Fibroblast of peridontal ligament (primary cell): ENCODE measurements around the gene RASEF.
A peak's percentile ranks its signal among the peaks of the same experiment; 100 is the strongest.

Experiments
- DNase-seq: peaks from one replicate; pipeline ENCODE4 v3.0.0-alpha.2; 2010; ENCODE audit errors: extremely low read depth

The RASEF gene

DNA sequence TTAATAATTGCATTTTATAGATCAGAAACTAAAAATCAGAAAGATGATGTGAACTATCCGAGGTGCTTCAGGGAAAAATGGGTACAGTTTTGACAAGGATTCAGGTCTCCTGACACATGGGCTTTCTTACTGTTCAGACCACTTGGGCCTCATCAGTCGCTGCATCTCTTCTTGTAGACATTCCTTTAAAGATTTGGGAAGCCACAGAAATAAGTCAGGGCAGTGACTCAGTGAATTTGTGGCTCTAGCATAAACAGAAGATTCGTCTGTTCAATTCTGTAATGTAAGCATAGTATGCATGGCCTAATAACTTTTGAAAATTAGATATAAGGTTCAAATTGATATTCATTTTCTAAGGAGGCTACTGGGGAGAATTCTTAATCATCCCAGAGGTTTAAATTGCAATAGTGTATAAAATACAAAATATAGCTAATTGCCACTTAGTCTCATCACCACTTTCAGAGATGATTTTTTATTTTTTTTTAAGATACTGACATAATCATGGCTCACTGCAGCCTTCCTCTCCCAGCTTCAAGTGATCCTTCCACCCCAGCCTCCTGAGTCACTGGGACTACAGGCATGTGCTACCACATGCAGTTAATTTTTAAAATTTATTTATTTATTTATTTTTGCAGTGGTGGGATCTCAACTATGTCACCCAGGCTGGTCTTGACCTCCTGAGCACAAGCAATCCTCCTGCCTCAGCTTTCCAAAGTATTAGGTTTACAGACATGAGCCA is 48.9 kb downstream of the RASEF start:
- peak; percentile 86 for DNase-seq

DNA sequence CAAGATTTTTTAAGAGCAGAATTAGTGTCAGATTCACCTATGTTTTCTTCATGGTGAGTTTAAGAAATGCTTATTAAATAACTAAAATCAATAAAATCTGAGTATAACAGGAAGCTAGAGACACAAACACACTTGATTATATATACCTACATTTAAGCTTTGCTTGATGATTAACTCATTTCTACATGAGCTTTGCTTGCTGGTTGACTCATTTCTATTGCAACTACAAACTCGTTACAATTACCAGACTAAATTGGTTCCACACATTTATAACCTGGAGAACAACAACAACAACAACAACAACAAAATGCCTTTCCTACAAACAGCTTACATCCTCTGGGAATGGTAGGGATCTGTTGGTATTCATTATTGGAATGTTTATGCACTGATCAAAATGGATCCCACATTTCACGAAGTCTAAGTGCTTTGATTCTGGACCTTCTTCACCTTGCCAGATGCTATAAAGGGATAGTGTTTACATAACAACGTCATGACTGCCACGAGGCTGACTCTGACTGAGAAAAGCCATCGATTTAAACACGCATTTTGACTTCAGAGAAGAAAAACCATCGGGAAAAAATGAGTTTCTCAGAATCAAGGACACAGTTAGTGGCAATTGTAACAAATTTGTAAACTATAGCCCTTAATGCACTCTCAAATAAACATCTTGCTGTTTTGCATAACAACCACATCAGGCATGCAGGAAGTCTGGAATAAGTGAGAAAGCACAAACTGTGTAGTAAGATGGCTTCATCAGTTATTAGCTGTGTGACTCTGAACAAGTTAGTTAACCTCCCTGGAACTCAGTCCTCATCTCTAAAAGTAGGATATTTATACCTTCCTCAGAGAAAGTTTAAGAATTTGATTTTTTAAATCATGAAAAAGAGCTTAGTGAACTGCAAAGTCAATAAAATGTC is 49.8 kb downstream of the RASEF start:
- peak; percentile 68 for DNase-seq

DNA sequence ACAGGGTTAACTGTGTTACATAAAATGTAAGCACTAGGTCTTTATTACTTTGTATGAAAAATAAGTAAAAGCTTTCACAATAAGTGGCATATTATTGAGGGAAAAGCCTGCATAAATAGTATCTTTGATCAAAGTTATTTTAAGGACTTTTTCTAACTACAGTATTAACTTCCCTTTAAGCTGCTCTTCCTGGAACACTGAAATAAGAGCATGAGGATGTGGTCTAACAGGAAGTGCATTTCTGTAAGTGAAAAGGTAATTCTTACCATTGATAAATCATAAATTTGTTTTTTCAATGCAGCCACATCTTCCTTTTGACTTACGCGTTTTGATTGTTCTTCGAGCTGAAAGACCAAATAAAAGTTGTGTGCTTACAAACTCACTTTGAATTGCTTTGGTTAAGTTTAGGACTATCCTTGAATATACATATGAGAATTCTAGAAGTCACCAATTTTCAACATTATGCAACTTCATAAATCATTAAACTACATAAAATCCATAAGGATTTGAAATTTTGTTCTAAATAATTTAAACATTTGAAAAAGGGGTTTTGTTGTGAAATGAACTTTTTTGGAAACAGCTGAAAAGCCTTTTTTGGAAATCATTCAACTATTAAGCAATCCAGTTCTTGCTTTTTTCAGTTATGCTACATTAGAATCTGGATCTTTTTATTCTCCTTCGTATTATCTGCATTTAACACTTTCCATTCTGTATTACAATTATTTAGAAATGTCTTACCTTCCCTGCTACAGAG is 50.6 kb downstream of the RASEF start:
- DNase-seq: no peak

DNA sequence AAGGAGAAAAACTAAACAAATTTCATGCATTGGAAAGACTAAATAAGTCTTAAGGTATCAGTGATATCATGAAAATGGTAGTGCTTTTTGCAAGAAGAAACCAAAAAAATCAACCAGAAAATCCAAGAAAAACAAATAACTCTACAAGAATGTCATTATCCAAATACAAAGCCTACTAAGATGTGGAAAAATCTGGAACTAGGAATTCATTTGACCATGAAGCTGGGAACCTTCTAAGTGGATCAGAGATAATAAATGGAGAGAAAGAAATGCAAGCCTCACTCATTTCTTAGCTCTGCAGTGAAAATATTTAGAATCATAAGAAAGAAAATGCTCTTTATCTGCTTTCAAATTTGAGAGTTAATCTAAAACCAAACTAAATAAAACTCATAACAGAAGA is 51.3 kb downstream of the RASEF start:
- DNase-seq: peak; percentile 89

GRCh38 chr9:83007521-83008300 is 55.2 kb downstream of the RASEF start:
- DNase-seq: peak; percentile 82

GRCh38 chr9:83006378-83006777 is 56.6 kb downstream of the RASEF start:
- no peak for DNase-seq

GRCh38 chr9:83005963-83006362 is 57.0 kb downstream of the RASEF start:
- DNase-seq: no peak

DNA sequence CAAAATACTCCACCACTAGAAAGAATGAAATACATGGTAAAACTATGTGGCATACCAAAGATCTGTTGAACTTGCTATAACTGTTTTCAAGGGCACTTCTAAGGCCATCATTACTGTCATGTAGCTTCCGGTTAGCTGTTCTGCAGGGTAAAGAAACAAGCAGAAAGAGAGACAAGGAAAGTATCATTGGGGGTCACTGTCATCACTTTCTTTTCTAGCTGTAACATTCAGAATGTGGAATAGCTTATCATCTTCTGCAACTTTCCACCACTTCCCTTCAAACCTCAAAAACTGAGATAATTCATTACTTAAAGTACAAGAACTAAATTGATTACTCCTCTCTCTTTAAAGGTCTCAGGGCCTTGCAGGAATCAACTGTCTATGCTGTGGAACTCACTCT is 57.6 kb downstream of the RASEF start:
- no peak for DNase-seq

GRCh38 chr9:83002329-83002728 is 60.6 kb downstream of the RASEF start:
- no peak for DNase-seq

DNA sequence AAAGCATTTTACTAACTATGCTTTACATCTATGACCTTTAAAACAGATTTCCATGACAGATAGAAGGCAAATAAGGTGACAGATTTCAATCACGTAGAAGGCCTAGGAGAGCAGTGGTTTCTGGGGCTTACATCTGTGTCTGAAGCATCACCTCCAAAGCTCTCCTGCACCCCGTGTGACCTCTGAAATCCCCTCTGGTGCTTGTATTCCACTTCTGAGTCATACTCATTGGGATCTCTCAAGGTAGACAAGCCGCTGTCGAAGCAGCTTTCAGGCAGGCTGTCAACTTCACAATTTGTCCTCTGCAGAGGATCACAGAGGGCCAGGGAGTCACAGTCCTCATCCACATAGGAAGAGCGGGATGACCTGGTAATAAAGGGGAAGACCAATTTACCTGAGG is 62.2 kb downstream of the RASEF start:
- DNase-seq: no peak

DNA sequence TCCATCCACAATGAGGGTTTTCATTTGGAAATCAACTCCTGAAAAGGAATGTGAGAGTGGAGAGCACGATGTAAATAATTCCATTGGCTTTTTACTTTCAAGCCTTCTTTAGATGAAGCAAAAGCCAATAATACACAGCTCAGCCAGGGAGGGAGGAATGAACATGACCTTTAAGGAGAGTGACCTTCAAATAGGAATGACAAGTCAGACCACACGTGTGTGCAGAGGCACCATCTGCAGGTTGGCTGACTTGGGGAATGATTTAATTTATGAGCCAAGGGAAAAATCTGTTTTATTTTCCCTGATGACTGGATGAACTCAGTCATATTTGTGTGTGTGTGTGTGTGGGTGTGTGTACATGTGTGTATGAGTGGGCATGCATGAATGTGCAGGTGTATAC is 64.5 kb downstream of the RASEF start:
- DNase-seq: no peak

DNA sequence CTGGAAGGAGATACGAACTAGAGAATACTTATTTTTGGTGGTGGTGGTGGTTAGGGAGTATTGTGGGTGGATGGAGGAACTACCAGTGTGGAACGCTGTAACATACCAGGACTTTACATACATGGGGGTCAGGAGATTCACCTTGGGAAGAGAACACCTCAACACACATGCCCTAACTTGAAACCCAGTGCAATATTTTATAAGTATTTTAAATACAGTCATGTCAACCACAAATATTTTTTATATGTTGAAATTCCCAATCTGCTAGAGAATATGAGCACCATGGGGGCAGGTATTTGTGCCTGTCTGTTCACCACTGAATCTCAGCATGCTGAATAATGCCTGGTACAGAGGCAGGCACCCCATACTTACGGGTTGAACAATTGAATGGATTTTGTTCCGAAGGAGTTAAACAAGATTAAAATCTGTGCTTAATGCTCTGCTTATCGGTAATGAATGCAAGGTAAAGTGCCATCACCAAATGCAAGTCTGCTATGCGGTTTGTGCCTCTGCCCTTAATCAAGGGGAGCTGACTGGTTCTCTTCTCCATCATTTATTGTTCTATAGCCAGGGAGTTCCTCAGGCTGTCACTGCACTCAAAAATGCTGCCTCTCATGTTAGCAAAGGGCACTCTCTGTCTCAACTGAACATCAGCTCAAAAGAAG is 65.3 kb downstream of the RASEF start:
- DNase-seq: peak; percentile 3

- DNase-seq: peak; percentile 88
Measured at GRCh38 chr9:82996941-82997340, 66.0 kb downstream of the RASEF start.

DNA sequence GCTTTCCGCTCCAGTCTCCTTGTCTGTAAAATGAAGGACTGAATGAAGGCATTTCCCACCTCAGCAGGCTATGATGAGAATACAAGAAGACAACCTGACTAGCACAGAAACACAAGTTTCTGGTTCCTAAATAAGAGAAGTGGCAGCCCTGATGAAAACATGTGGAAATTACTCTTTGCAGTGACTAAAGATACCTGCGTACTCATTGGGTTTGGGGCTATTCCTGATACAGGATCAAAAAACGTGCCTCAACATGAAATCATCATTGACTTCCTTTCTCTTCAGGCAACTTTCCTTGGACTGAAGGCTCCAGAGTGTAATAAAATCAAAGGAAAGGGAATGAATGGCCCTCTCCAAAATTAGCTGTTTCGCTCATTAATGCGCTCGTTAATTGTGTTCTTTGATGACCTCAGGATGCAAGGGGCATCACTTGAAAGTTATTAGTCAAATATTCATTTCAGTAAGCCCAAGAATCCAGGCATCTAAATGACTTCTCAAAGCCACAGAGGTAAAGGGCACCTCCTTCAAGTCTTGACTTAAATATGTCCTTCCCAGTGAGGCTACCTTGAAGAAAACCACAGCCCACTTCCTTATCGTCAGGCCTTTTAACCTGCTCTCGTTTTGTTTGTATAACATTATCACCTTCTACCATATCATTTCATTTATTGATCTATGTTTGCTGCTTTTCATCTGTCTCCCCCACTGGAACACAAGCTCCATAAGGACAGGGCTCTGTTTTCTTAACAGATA is 68.9 kb downstream of the RASEF start:
- DNase-seq: no peak

DNA sequence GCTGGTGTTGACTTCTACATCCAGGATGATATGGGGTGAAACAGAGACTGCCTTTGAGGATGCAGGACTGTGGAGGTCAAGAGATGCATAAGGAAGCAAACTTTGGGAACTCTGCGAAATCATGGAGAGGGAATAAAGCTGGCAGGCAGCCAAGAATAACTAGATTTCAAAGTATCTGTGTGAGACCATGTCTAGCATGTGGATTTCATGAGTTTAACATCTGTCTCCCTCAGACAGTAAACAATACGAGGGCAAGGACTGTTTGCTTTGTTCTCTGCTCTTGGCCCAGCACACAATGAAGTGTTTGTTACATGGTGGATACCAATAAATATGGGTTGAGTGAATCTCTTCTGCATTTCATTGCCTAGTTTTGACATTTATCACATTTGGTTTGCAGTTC is 71.3 kb downstream of the RASEF start:
- peak; percentile 25 for DNase-seq

GRCh38 chr9:82989929-82990328 is 73.0 kb downstream of the RASEF start:
- DNase-seq: no peak

DNA sequence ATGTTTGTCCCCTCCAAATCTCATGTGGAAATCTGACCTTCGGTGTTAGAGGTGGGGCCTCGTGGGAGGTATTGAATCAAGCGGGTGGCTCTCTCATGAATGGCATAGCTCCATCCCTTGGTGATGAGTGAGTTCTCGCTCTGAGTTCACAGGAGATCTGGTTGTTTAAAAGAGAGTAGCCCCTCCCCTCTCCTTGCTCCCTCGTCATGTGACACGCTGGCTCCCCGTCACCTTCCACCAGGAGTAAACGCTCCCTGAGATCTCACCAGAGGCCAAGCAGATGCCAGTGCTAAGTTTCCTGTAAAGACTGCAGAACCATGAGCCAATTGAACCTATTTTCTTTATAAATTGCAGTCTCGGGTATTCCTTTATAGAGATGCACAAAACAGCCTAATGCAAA is 74.5 kb downstream of the RASEF start:
- DNase-seq: no peak

DNA sequence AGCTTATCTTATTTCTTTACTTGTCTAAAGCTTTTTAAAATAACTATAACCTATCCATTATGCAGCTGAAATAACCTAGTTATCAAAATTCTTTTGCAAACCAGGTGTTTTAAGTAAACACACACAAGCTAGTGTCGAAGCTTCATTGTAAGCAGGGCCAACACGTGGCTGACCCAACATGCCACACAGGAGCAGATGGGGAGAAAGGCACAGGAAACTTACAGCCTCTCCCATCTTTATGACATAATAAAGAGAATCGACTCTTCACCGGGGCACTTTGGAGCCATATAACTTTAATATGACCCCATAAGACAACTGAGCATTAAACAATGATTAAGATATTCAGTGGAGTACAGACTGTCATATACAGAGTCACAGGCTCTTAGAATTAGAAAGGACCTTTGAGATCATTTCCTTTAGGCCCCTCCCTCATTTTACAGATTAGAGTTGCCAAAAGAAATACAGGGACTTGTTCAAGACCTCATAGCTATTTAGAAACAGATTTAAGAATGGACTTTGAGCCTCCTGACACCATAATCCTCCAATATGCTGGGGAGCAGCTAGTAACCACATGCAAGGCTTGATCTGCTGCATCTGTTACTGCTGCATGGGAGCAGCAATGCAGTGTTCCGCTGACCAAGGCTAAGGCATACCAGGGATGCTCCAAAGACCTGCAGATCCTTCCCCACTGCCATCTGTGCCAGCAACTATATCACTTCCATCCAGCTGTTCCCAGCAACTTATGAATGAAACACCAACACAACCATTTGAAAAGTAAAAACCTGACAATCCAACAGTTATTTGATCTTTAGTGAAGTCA is 75.4 kb downstream of the RASEF start:
- no peak for DNase-seq

GRCh38 chr9:82981552-82981951 is 81.4 kb downstream of the RASEF start:
- no peak for DNase-seq
